Peyer's patch (tissue), 4 donors: ENCODE data around the gene ARSI. TPM values are rescaled to one million over a fixed set of nuclear protein-coding genes. Genes with fewer than 3 reads are reported as not detected.

Source experiments
- DNase-seq, 3 donors: peaks; one replicate each; pipeline ENCODE4 v3.0.0-alpha.2; 2017 to 2019
- H3K27ac ChIP-seq, 4 donors: fragments of 200-600 bp; sonication (generic); one replicate each; pipeline ENCODE4 v1.5.1; 2016 to 2019
- H3K27me3 ChIP-seq, 2 donors: fragments of 200-600 bp; sonication (generic); one replicate each; pipeline ENCODE4 v1.5.1; 2019
- H3K36me3 ChIP-seq, 3 donors: fragments of 200-600 bp; sonication (generic); one replicate each; pipeline ENCODE4 v1.5.1; 2016 to 2019
- H3K4me1 ChIP-seq, 4 donors: fragments of 200-600 bp; sonication (generic); one replicate each; pipeline ENCODE4 v1.5.1; 2016 to 2019
- H3K4me3 ChIP-seq, 4 donors: fragments of 200-600 bp; sonication (generic); 1 replicate in 3 of 4; 2 replicates in 1 of 4; pipeline ENCODE4 v1.5.1; 2016 to 2019; ENCODE audit warnings: mild to moderate bottlenecking in 1 of 4
- H3K9me3 ChIP-seq, 4 donors: fragments of 200-600 bp; sonication (generic); one replicate each; pipeline ENCODE4 v1.5.1; 2016 to 2019; ENCODE audit warnings: mild to moderate bottlenecking in 1 of 4
- POLR2A ChIP-seq, 2 donors: fragments of 450-650 bp; IDR thresholded peaks; one replicate each; pipeline ENCODE4 v1.5.1; 2017; ENCODE audit warnings: antibody characterized with exemption in 2 of 2, mild to moderate bottlenecking in 2 of 2, moderate library complexity in 2 of 2
- total RNA-seq, 4 donors: library from RNA; depleted of rRNA; stranded (reverse); fragments of >200 nt; gene quantifications; one replicate each; pipeline ENCODE4 v1.1.0, GENCODE V29; 2016
- TF ChIP-seq, protein P1 (sequence below), 6 experiments: fragments of 450-650 bp in 4 of 6; fragments of 200-600 bp in 2 of 6; sonication (generic) in 1 of 6; IDR thresholded peaks; one replicate each; pipeline ENCODE4 v1.5.1; 2017 to 2019; ENCODE audit warnings: antibody characterized with exemption in 6 of 6, mild to moderate bottlenecking in 3 of 6, moderate library complexity in 1 of 6

ARSI gene
- total RNA-seq, 4 donors from 2014 or later, result not detected

DNA sequence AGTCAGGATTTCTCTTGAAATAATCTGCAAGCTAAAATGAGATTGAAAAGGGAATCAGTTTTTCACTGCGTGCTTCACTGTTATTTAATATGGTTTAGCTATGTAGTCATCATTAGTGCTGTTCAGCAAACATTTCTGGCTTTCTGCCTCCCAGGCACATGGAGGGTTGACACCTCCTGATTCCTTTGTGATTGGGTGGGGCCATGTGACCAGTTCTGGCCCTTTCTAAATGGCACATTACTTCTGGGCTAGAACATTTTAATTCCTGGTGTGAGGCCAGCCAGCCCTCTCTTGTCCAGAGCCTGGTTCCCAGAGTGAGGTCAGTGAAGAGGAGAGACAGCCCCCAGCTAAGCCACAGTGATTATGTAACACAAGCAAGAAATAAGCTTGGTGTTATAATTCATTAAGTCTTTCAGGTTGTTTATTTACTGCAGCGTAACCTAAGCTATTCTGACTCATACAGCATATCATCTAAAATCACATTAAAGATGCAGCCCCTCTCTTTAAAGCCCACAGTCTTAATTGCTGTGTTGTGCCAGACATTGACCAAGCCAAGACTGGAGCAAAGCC, 17.4 kb upstream of the ARSI start:
- no peak overlapping the region for H3K27ac ChIP-seq

GRCh38 chr5:150319484-150319790, 16.7 kb upstream of the ARSI start:
- H3K36me3 ChIP-seq, result no peaks in the 10 kb centered on the region
- H3K4me3 ChIP-seq, result no peak overlapping the region
- DNase-seq, result no peak
- TF ChIP-seq, protein P1, sequence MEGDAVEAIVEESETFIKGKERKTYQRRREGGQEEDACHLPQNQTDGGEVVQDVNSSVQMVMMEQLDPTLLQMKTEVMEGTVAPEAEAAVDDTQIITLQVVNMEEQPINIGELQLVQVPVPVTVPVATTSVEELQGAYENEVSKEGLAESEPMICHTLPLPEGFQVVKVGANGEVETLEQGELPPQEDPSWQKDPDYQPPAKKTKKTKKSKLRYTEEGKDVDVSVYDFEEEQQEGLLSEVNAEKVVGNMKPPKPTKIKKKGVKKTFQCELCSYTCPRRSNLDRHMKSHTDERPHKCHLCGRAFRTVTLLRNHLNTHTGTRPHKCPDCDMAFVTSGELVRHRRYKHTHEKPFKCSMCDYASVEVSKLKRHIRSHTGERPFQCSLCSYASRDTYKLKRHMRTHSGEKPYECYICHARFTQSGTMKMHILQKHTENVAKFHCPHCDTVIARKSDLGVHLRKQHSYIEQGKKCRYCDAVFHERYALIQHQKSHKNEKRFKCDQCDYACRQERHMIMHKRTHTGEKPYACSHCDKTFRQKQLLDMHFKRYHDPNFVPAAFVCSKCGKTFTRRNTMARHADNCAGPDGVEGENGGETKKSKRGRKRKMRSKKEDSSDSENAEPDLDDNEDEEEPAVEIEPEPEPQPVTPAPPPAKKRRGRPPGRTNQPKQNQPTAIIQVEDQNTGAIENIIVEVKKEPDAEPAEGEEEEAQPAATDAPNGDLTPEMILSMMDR (IDR thresholded peaks at IDR 0.05), result no peak
- no peak for TF ChIP-seq POLR2A (IDR thresholded peaks at IDR 0.05)
- no peak overlapping the region for H3K27ac ChIP-seq
- H3K4me1 ChIP-seq, result no peaks in the 10 kb centered on the region
- no peaks in the 10 kb centered on the region for H3K27me3 ChIP-seq
- H3K9me3 ChIP-seq, result no peaks in the 10 kb centered on the region

More for the DNA sequence above, 17.4 kb upstream of the ARSI start:
- Histone ChIP-seq H3K36me3 (no peaks in the 10 kb centered on the region), H3K4me3 (no peak overlapping the region), H3K4me1 (no peaks in the 10 kb centered on the region), H3K27me3 (no peaks in the 10 kb centered on the region), H3K9me3 (no peaks in the 10 kb centered on the region)
- TF ChIP-seq POLR2A (IDR thresholded peaks at IDR 0.05), result no peak
- TF ChIP-seq, protein P1 (IDR thresholded peaks at IDR 0.05), result no peak
- peak in 2 of 3 donors; percentile 20 to 72 for DNase-seq

DNA sequence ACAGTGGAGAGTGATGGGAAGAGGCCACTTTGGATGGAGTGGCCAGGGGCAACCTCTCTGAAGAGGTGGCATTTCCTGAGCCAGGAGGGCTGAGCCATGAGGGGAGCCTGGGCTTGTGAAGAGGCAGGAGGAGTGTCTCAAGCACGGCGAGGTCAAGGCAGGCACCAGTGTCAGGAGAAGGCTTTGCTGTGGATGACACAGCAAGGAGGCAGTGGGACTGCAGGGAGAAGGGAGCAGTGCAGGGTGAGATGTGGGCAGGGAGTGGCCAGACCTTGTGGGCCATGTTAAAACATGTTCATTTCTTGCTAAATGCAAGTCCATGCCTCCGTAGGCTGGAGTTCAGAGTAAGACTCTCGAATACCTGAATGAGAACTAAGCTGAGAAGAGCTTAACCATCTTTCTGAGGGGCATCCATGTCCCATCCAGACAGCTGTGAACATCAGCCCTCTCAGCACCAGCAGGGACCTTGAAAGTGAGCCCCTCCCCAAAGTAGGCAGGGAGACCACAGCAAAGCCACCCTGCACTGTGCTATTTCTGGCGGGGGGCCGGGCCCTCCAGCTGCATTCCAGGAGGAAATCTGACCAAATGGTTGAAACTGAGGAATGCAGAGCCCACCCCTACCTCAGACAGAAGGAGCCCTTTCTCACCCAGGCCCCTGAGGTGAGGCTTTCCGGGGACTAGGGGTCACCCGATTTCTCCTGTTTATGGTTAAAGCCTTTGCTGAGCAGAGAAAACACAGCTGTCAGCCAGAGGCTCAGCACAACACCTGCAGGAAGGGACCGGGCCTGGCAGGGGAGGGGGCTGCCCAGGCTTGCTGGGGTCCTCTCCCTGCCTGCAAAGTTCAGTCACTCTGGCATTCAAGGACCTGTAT, 16.1 kb upstream of the ARSI start:
- Histone ChIP-seq H3K9me3 (no peaks in the 10 kb centered on the region), H3K27ac (no peak overlapping the region), H3K36me3 (no peaks in the 10 kb centered on the region), H3K27me3 (no peaks in the 10 kb centered on the region), H3K4me3 (no peak overlapping the region), H3K4me1 (no peaks in the 10 kb centered on the region)
- no peak for DNase-seq
- TF ChIP-seq, protein P1 (IDR thresholded peaks at IDR 0.05), result no peak
- no peak for TF ChIP-seq POLR2A (IDR thresholded peaks at IDR 0.05)

DNA sequence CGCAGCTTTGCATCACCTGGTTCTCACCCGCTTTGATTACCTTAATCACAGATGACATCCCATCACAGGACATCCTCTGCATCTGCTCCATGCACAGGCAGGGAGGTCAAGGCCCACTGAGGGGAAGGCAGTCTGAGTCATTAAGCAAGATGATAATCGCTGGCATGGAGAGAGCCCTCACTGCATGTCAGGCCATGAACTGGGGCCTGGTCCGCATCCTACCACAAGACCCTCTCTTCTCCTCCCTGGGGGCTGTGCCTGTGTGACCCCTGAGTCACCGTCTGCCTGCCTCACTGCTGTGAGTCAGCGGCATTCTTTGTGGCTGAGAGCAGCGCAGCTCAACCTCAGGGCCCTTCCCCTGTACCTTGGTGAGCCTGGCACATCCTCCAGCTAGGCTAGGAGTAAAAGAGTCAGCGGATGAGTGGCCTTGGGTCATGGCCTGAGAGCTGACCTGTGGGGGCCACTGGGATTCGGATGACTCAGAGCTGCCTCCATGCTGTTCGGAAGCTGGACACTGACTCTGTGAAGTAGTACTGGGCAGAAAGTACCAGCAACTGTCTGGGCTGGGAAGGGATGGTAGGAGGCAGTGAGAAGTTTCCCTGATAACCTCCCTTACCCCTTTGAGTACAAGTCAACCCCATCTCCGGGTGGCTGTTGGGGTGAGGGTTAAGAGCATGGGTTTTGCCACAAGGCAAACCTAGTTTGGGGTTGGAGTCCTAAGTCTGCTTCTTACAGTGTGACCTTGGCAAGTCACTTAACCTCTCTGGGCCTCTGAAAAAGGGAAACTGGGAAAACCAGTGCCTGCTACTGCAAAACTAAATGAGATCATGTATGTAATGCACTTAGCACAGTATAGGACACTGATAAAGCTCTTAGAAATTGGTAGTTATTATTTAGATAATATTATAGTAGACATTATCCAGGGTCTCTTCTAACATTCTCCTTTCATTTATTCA, 14.6 kb upstream of the ARSI start:
- H3K27ac ChIP-seq, result peak overlapping the region in 1 of 4 donors; percentile 18
- TF ChIP-seq, protein P1 (IDR thresholded peaks at IDR 0.05), result no peak
- no peak for TF ChIP-seq POLR2A (IDR thresholded peaks at IDR 0.05)
- H3K4me3 ChIP-seq, result no peak overlapping the region
- H3K9me3 ChIP-seq, result no peaks in the 10 kb centered on the region
- no peaks in the 10 kb centered on the region for H3K27me3 ChIP-seq
- H3K36me3 ChIP-seq, result no peaks in the 10 kb centered on the region
- no peak for DNase-seq
- no peaks in the 10 kb centered on the region for H3K4me1 ChIP-seq

DNA sequence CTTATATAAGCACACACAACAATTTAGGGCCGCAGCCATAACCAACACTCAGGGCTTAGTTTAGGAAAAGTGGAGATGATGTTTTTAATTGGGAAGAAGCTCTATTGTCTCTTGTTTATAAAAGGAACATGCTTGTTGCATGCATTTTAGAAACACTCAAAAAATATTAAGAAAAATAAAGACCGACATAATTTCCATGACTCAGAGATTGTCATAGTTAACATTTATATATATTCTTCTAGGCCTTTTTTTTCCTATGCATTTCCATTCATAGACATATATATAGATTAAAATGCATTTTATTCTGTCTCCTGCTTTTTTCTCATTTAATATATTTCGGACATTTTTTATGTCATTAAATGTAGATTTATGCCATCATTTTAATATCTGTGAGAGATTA, 13.6 kb upstream of the ARSI start:
- Histone ChIP-seq H3K4me1 (no peaks in the 10 kb centered on the region), H3K27me3 (no peaks in the 10 kb centered on the region), H3K9me3 (no peaks in the 10 kb centered on the region), H3K4me3 (no peak overlapping the region), H3K27ac (no peak overlapping the region), H3K36me3 (no peaks in the 10 kb centered on the region)
- no peak for DNase-seq
- TF ChIP-seq, protein P1 (IDR thresholded peaks at IDR 0.05), result no peak
- TF ChIP-seq POLR2A (IDR thresholded peaks at IDR 0.05), result no peak
